ENCODE results near the gene LAMC2.

DNA sequence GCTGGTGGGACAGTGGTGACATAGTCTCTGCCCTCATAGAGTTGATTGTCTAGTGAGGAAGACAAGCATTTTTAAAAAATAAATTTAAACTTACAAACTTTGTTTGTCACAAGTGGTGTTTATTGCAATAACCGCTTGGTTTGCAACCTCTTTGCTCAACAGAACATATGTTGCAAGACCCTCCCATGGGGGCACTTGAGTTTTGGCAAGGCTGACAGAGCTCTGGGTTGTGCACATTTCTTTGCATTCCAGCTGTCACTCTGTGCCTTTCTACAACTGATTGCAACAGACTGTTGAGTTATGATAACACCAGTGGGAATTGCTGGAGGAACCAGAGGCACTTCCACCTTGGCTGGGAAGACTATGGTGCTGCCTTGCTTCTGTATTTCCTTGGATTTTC lies 58.4 kb downstream of the LAMC2 start:
- TF ChIP-seq, protein P1, sequence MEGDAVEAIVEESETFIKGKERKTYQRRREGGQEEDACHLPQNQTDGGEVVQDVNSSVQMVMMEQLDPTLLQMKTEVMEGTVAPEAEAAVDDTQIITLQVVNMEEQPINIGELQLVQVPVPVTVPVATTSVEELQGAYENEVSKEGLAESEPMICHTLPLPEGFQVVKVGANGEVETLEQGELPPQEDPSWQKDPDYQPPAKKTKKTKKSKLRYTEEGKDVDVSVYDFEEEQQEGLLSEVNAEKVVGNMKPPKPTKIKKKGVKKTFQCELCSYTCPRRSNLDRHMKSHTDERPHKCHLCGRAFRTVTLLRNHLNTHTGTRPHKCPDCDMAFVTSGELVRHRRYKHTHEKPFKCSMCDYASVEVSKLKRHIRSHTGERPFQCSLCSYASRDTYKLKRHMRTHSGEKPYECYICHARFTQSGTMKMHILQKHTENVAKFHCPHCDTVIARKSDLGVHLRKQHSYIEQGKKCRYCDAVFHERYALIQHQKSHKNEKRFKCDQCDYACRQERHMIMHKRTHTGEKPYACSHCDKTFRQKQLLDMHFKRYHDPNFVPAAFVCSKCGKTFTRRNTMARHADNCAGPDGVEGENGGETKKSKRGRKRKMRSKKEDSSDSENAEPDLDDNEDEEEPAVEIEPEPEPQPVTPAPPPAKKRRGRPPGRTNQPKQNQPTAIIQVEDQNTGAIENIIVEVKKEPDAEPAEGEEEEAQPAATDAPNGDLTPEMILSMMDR (IDR thresholded peaks at IDR 0.05; ENCODE audit: insufficient read depth, low read depth, low read length): no peak
- TF ChIP-seq EZH2 (IDR thresholded peaks at IDR 0.05; ENCODE audit: insufficient read depth, low read length): no peak
